Measurements from ENCODE around the gene PPP6R1.

GRCh38 chr19:55226788-55227187, 32.0 kb downstream of the PPP6R1 start:
- TF ChIP-seq CTCF (IDR thresholded peaks at IDR 0.05) = no peak
- no peak for TF ChIP-seq POLR2AphosphoS5 (IDR thresholded peaks at IDR 0.05)
- no peak for TF ChIP-seq POLR2A (IDR thresholded peaks at IDR 0.05)

Data from gastroesophageal sphincter (tissue), 3 donors.